HepG2 (cell line): Measurements from ENCODE around the gene MFAP4. TPM values are rescaled to one million over a fixed set of nuclear protein-coding genes. Genes with fewer than 3 reads are reported as not detected.
A peak's percentile ranks its signal among the peaks of the same experiment; 100 is the strongest.

Experiments used
- ERF ChIP-seq: IDR thresholded peaks from 2 replicates; pipeline ENCODE4 v1.6.1; 2018; ENCODE audit warnings: missing biosample characterization, missing genetic modification reagents
- EZH2 ChIP-seq: conservative IDR thresholded peaks from 2 replicates; pipeline ENCODE4 v1.6.1; 2012; ENCODE audit warnings: mild to moderate bottlenecking, low read depth, low read length, moderate library complexity
- GPN1 ChIP-seq: sonication (generic); formaldehyde crosslinking; IDR thresholded peaks from 2 replicates; pipeline ENCODE4 v1.5.1; 2020; ENCODE audit warnings: missing genetic modification reagents, borderline replicate concordance
- MIER2 ChIP-seq: IDR thresholded peaks from 2 replicates; pipeline ENCODE4 v1.6.1; 2016; ENCODE audit warnings: missing biosample characterization, missing genetic modification reagents
- NFKB2 ChIP-seq: sonication (generic); formaldehyde crosslinking; IDR thresholded peaks from 2 replicates; pipeline ENCODE4 v1.4.0; 2020; ENCODE audit warnings: missing genetic modification reagents, borderline replicate concordance
- RNF2 ChIP-seq: fragments of 450-650 bp; conservative IDR thresholded peaks from 2 replicates; pipeline ENCODE4 v1.6.1; 2016; ENCODE audit warnings: low read depth
- SCMH1 ChIP-seq: sonication (generic); formaldehyde crosslinking; IDR thresholded peaks from 2 replicates; pipeline ENCODE4 v1.9.0; 2021; ENCODE audit warnings: missing genetic modification reagents, mild to moderate bottlenecking, borderline replicate concordance
- ZNF407 ChIP-seq: sonication (generic); formaldehyde crosslinking; IDR thresholded peaks from one replicate; pipeline ENCODE4 v1.5.1; 2020; ENCODE audit warnings: mild to moderate bottlenecking, missing genetic modification reagents; ENCODE audit errors: not compliant biosample characterization
- ZNF572 ChIP-seq: sonication (generic); formaldehyde crosslinking; IDR thresholded peaks from 2 replicates; pipeline ENCODE4 v1.5.1; 2020; ENCODE audit warnings: mild to moderate bottlenecking, missing genetic modification reagents
- ZNF704 ChIP-seq: sonication (generic); formaldehyde crosslinking; IDR thresholded peaks from 2 replicates; pipeline ENCODE4 v1.8.1; 2023; ENCODE audit warnings: mild to moderate bottlenecking, inconsistent platforms, moderate library complexity, missing genetic modification reagents, borderline replicate concordance
- polyA plus RNA-seq, 8 experiments: library from polyadenylated mRNA; depleted of rRNA in 3 of 8; stranded (reverse) in 7 of 8; unstranded in 1 of 8; fragments of >200 nt; fragmentation: Illumina TruSeq in 4 of 8; extraction: Trizol in 4 of 8; gene quantifications; 2 replicates each; pipeline versions ENCODE4 v1.2.1 to v1.2.3, GENCODE V29; 2011 to 2016; ENCODE audit warnings: low read depth in 4 of 8, missing spikeins in 1 of 8, mixed read lengths in 1 of 8; ENCODE audit not compliant: insufficient read depth in 1 of 8
- total RNA-seq, 5 experiments: library from RNA; depleted of rRNA; stranded (reverse); fragments of >200 nt; fragmentation: Illumina TruSeq; extraction: Trizol; gene quantifications; 2 replicates each; pipeline ENCODE4 v1.2.3, GENCODE V29; 2016; ENCODE audit warnings: low read depth in 1 of 5
- TF ChIP-seq, protein P1 (sequence below): sonication (generic); formaldehyde crosslinking; IDR thresholded peaks from 2 replicates; pipeline ENCODE4 v1.9.0; 2021; ENCODE audit warnings: missing genetic modification reagents, mild to moderate bottlenecking, borderline replicate concordance
- TF ChIP-seq, protein P2 (sequence below): sonication (generic); formaldehyde crosslinking; IDR thresholded peaks from 2 replicates; pipeline ENCODE4 v1.4.0; 2020; ENCODE audit warnings: missing genetic modification reagents

The MFAP4 gene
- total and polyA plus RNA-seq, 2 of the 13 experiments (the other 11 are each of a cell fraction or from before 2014, with no cell fraction given) = 0.08 TPM; not detected in 1

GRCh38 chr17:19336938-19337711 lies 49.9 kb downstream of the MFAP4 start (continued):
- TF ChIP-seq ZNF407 (CRISPR knock-in tag) (peak; percentile 79), ZNF572 (CRISPR knock-in tag) (peak; percentile 37; the same call in 1 of the 2 replicates), SCMH1 (CRISPR knock-in tag) (no peak), ERF (0 out of 2 replicates have a peak, but pooled peaks have one; percentile 66), RNF2 (peak; percentile 92), NFKB2 (CRISPR knock-in tag) (peak; percentile 96), GPN1 (CRISPR knock-in tag) (no peak; the same call in 1 of the 2 replicates), MIER2 (peak; percentile 19; the same call in 1 of the 2 replicates), ZNF704 (CRISPR knock-in tag) (peak; percentile 64; the same call in 1 of the 2 replicates), EZH2 (no peak)
- TF ChIP-seq, protein P1, sequence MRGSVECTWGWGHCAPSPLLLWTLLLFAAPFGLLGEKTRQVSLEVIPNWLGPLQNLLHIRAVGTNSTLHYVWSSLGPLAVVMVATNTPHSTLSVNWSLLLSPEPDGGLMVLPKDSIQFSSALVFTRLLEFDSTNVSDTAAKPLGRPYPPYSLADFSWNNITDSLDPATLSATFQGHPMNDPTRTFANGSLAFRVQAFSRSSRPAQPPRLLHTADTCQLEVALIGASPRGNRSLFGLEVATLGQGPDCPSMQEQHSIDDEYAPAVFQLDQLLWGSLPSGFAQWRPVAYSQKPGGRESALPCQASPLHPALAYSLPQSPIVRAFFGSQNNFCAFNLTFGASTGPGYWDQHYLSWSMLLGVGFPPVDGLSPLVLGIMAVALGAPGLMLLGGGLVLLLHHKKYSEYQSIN (CRISPR knock-in tag) = 0 out of 2 replicates have a peak, but pooled peaks have one; percentile 24
- TF ChIP-seq, protein P2, sequence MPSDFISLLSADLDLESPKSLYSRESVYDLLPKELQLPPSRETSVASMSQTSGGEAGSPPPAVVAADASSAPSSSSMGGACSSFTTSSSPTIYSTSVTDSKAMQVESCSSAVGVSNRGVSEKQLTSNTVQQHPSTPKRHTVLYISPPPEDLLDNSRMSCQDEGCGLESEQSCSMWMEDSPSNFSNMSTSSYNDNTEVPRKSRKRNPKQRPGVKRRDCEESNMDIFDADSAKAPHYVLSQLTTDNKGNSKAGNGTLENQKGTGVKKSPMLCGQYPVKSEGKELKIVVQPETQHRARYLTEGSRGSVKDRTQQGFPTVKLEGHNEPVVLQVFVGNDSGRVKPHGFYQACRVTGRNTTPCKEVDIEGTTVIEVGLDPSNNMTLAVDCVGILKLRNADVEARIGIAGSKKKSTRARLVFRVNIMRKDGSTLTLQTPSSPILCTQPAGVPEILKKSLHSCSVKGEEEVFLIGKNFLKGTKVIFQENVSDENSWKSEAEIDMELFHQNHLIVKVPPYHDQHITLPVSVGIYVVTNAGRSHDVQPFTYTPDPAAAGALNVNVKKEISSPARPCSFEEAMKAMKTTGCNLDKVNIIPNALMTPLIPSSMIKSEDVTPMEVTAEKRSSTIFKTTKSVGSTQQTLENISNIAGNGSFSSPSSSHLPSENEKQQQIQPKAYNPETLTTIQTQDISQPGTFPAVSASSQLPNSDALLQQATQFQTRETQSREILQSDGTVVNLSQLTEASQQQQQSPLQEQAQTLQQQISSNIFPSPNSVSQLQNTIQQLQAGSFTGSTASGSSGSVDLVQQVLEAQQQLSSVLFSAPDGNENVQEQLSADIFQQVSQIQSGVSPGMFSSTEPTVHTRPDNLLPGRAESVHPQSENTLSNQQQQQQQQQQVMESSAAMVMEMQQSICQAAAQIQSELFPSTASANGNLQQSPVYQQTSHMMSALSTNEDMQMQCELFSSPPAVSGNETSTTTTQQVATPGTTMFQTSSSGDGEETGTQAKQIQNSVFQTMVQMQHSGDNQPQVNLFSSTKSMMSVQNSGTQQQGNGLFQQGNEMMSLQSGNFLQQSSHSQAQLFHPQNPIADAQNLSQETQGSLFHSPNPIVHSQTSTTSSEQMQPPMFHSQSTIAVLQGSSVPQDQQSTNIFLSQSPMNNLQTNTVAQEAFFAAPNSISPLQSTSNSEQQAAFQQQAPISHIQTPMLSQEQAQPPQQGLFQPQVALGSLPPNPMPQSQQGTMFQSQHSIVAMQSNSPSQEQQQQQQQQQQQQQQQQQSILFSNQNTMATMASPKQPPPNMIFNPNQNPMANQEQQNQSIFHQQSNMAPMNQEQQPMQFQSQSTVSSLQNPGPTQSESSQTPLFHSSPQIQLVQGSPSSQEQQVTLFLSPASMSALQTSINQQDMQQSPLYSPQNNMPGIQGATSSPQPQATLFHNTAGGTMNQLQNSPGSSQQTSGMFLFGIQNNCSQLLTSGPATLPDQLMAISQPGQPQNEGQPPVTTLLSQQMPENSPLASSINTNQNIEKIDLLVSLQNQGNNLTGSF (CRISPR knock-in tag) = peak; percentile 26; the same call in 1 of the 2 replicates
